Hematopoietic multipotent progenitor cell treated with erythropoietin and hydrocortisone succinate and interleukin-3 and kit ligand, for 6 days (in vitro differentiated cells): Measurements from ENCODE around the gene PLCB1.
"Not testable (repeated sequence)": the region's sequence is repeated elsewhere in the genome, so short reads cannot be mapped to it uniquely, and the experiment has no call there.

Source experiments
- DNase-seq: peaks from one replicate; pipeline ENCODE4 v3.0.0-alpha.2; 2015

PLCB1 gene

GRCh38 chr20:8130840-8131526 lies 1.1 kb upstream of the PLCB1 start:
- no peak for DNase-seq

GRCh38 chr20:8132484-8133309 lies 631 bp downstream of the PLCB1 start:
- DNase-seq: peak; percentile 16

GRCh38 chr20:8133310-8133768 lies 1.3 kb downstream of the PLCB1 start:
- DNase-seq: no peak

GRCh38 chr20:8133851-8134451 lies 1.9 kb downstream of the PLCB1 start:
- DNase-seq: no peak

- no peak for DNase-seq
Measured at GRCh38 chr20:8139899-8140298, 7.8 kb downstream of the PLCB1 start.

- DNase-seq: no peak
Measured at GRCh38 chr20:8143474-8143873, 11.4 kb downstream of the PLCB1 start.

- DNase-seq: no peak
Measured at GRCh38 chr20:8144282-8145245, 12.5 kb downstream of the PLCB1 start.

GRCh38 chr20:8145246-8146168 lies 13.4 kb downstream of the PLCB1 start:
- no peak for DNase-seq

- no peak for DNase-seq
Measured at GRCh38 chr20:8147476-8147875, 15.4 kb downstream of the PLCB1 start.

- no peak for DNase-seq
Measured at GRCh38 chr20:8148501-8148900, 16.4 kb downstream of the PLCB1 start.

- no peak for DNase-seq
Measured at GRCh38 chr20:8150591-8150990, 18.5 kb downstream of the PLCB1 start.

GRCh38 chr20:8151372-8151771 lies 19.3 kb downstream of the PLCB1 start:
- no peak for DNase-seq

- DNase-seq: no peak
Measured at GRCh38 chr20:8152183-8152582, 20.1 kb downstream of the PLCB1 start.

GRCh38 chr20:8152847-8153246 lies 20.8 kb downstream of the PLCB1 start:
- DNase-seq: no peak

GRCh38 chr20:8153281-8153908 lies 21.3 kb downstream of the PLCB1 start:
- peak; percentile 55 for DNase-seq

- peak; percentile 55 for DNase-seq
Measured at GRCh38 chr20:8154638-8155037, 22.6 kb downstream of the PLCB1 start.

- no peak for DNase-seq
Measured at GRCh38 chr20:8155229-8155628, 23.2 kb downstream of the PLCB1 start.

GRCh38 chr20:8155812-8156211 lies 23.7 kb downstream of the PLCB1 start:
- DNase-seq: no peak

GRCh38 chr20:8156235-8157079 lies 24.4 kb downstream of the PLCB1 start:
- DNase-seq: no peak

- not testable (repeated sequence) for DNase-seq
Measured at GRCh38 chr20:8159217-8159616, 27.2 kb downstream of the PLCB1 start.
